HG03520 (cell line): ENCODE results near the gene SNTG2.

Source experiments
- ATAC-seq: cut with Tn5 transposase; IDR thresholded peaks from one replicate; pipeline ENCODE4 v1.9.1; 2021; ENCODE audit warnings: mild to moderate bottlenecking, moderate library complexity; ENCODE audit not compliant: unreplicated experiment

The SNTG2 gene

DNA sequence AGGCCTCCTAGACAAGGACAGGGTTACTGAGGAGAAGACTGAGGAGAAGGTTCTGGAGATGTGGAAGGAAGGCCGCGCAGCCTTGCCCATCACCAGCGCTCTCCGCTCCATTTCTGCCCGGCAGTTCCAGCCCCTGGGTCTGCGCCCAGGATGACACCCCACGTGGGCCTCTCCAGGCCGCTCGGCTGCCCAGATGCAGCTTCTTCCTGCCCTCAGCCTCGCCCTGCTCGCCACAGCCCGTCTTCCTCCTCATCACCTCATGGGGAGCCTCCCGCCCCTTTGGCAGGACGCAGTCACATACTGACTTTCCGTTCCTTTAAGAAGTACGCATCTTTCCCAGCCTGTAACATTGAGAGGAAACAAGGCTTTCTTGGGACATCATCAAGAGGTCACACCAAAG is 37.1 kb downstream of the SNTG2 start:
- ATAC-seq, result no peak

DNA sequence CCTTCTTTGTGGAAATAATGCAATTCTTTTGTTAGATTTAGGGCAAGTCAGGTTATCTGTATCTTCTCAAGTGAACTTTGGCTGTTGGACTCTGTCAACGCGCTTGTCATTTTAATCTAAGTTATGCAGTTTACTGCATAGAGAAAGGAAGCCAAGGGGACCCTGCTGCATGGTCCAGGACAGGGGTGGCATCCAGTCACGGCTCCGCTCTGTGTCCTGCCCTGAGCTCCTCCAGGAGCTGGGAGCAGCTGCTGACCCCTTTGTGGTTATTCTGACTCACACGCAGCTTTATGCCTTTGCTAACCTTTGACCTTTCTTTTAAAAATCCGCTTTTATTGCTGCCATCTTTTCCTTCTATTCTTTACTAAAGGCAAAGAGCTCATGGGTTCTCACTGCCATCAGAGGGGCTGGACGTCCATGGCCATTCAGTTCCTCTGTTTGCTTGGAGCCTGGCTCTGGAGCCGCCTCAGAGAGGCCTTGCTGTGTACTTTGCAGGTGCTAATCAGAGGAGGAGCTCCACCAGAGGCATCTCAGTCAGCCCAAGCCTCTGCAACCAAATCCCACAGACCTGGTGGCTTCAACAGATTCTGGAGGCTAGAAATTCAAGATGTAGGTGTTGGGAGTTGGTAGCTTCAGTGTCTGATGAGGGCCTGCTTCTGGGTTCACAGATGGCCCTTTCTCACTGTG is 39.3 kb downstream of the SNTG2 start:
- ATAC-seq, result no peak

GRCh38 chr2:990970-991369 is 40.3 kb downstream of the SNTG2 start:
- no peak for ATAC-seq

- no peak for ATAC-seq
Observed at GRCh38 chr2:1002350-1002749, 51.7 kb downstream of the SNTG2 start.

DNA sequence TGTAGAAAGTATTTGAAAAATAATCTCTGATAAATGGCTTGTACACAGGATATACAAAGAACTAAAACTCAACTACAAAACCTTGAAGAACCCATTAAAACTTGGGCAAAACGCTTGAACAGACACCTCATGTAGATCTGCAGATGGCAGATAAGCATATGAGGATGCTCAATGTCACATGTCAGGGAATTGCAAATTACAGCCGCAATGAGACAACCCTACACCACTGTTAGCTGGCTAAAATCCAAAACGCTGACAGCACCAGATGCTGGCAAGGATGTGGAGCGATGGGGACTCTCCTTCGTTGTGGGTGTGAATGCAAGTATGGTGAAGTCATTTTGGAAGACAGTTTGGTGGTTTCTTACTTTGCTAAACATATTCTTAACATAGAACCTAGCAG is 53.7 kb downstream of the SNTG2 start:
- no peak for ATAC-seq

DNA sequence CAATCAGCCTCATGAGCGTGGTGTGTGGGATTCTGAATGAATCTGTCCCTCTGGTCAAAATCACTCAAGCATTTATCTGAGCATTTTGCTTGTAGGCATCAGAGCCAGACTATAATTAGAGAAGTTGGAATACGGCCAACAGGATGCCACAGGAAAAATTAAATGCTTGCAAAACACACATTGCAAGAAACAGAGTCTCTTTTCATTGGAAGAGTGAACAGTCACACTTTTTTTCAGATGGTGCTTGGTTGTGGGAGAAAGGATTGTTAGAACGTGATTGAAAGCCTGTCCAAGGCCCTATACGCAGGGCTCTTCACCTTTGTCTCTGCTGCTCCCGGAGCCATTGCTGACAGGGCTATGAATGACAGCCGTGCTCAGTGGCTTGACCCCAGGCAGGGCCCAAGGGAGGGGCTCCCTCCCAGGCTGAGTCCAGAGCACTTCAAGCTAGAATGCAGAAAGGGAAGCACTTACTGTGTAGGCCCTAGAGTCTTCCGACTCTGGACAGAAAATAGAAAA is 59.8 kb downstream of the SNTG2 start:
- ATAC-seq, result no peak

DNA sequence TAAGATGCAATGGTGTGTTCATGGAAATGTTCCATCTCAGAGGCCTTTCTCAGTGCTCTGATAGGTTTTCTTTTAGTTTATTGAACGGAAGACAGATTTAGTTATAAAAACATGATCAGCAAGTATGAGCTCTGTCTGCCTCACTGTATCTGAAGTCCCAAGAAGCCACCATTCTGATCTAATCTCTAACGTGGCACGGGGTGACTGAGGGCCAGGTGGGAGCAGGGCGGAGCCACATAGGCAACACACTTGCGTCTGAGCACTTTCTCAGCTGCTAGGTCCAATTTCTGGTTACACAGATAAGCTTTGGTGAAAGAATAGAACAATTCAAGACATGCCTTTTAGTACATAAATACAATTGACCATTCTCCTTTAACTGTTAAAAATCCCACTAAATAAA is 60.4 kb downstream of the SNTG2 start:
- no peak for ATAC-seq

DNA sequence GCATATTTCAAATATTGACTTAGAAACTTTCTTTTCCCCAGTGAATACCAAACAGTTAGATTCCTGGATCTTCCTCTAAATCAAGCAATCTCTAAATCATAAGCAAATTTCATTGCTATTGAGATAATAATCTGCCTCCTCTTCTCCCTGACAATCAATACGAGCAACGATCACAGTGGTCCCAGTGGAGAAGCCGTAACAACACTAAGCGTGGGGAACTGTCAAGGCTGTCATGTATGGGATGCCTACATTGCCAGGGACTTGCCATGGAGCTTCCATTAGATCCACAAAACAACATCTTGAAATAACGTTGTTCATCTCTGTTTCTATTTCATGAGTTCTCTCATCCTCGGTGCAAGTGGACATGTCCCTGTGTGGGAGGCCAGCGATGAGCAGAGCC is 61.3 kb downstream of the SNTG2 start:
- ATAC-seq, result no peak

DNA sequence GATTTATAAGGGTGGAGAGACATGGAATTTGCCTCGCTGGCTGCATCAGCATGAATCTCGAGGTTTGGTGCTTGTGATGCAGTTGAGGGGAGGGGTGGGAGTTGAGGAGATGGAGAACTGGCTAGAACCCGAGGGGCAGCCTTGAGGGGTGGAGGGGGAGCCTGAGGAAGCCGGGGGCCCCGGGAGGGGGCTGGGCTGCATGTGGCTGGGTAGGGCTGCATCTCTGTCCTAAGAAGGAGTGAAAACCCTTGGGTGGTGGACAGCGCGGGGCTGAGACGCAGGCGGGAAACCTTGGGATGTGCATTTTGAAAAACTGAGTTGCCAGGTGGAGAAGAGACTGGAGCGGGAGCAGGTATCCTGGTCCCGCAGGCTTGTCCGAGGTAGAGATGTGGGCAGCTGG is 64.2 kb downstream of the SNTG2 start:
- ATAC-seq, result no peak

DNA sequence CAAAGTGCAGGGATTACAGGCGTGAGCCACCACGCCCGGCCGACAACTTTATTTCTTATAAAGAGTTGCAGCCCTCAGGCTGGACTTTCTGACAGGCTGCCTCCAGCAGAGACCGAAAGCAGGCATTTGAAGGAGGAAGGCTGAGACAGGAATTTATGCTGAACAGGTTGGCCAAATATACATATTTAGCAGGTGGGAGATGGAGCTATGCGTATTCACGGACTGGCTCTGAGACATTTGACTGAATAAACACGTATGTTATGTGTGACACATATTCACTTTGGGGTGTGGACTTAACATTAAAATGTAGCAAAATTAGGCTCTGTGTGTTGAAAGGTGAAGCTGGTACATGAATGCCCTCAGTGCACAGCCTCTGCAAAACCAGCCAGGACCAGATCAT is 65.9 kb downstream of the SNTG2 start:
- no peak for ATAC-seq

DNA sequence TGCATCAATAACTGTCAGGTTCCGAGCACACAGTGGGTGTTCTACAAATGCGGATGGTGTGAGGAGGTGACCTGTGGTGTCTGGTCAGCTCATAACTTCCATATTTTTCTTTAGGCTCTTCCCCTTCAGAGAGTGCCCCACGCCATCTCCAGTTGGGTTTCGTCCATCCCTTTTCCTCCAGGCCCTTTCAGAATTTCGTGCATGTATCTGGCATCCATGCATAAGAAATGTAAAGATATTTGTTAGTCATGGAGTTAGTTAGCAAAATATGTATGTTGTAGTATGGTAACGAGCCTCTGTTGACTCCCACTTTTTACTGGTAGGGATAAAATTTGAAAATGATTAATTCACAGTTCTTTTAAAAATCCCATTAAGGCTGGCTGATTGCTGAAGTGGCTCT is 67.2 kb downstream of the SNTG2 start:
- ATAC-seq, result no peak

DNA sequence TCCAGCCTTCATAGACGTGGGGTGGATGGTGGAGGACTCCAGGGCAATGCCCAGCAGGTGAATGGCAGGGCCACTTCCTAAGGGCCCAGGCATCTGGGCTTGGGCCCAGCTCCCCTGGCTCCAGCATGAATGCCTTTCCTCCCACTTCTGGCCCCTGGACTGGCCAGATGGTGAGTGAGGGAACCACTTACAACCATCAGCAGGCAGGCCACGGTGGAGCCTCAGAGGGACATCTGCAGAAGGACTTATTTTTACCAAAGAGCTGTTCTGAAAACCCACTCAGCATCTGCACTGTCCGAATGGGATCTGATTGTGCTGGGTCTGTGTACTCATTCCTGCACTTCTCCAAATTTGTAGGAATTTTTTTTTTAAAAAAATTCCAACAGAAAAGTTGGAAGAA is 69.6 kb downstream of the SNTG2 start:
- ATAC-seq, result no peak

GRCh38 chr2:1022178-1022577 is 71.5 kb downstream of the SNTG2 start:
- ATAC-seq, result no peak

GRCh38 chr2:1024981-1025380 is 74.3 kb downstream of the SNTG2 start:
- ATAC-seq, result no peak

DNA sequence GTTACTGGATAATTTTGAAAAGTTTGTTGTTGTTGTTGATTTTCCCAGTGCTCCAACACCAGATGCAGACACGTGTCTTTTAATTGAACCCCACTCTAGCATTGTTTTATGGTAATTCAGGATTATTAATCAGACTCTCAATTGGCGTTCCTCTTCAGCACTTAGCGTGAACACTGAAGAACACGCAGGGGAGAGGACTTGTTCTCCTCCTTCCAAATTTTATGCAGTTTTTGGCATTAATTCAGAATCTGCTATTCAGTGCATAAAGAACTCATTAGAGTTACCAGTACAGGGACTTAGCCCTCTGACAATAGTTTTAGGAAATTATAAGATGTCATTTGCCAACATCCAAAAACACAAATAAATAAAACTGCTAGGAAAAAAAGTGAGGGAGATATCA is 75.5 kb downstream of the SNTG2 start:
- ATAC-seq, result no peak

- ATAC-seq, result no peak
Observed at GRCh38 chr2:1028831-1029230, 78.2 kb downstream of the SNTG2 start.

DNA sequence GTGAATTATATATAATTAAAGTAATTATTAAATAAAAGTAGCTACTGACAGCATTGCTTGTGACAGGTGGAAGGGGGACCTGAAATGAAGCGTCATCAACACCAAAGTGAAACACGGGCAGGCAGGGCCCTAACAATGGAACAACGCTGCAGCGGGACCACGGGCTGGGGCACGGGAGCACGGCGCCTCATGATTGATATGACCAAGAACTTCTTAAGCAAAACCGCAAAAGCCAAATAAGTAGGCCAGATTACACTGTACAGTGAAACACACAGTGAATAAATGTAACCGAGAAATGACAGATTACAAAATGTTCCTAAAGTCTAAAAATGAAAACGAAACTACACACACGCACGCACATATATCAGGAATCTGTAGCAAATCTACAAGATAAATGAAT is 81.4 kb downstream of the SNTG2 start:
- no peak for ATAC-seq

DNA sequence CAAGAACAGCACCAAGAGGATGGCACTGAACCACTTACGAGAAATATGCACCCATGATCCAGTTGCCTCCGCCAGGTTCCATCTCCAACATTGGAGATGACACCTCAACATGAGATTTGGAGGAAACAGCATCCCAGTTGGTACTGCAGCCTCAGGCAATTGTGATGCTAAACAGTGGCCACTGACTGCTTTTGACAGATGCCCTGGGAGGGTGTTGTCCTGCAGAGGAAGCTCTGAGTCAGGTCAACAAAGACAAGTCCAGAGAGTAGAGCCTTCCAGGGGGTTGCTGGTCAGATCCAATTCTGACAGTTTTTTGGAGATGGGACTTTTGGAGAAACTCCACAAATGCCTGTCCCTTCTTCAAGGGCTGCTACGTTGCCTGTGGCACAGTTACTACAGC is 82.4 kb downstream of the SNTG2 start:
- ATAC-seq, result no peak

GRCh38 chr2:1037066-1037465 is 86.4 kb downstream of the SNTG2 start:
- ATAC-seq, result no peak

- ATAC-seq, result no peak
Observed at GRCh38 chr2:1039549-1039948, 88.9 kb downstream of the SNTG2 start.

- ATAC-seq, result no peak
Observed at GRCh38 chr2:1041012-1041805, 90.6 kb downstream of the SNTG2 start.

GRCh38 chr2:1045109-1045508 is 94.5 kb downstream of the SNTG2 start:
- ATAC-seq, result peak; percentile 88
